ENCODE measurements around the gene PCNX2.

PCNX2 gene

DNA sequence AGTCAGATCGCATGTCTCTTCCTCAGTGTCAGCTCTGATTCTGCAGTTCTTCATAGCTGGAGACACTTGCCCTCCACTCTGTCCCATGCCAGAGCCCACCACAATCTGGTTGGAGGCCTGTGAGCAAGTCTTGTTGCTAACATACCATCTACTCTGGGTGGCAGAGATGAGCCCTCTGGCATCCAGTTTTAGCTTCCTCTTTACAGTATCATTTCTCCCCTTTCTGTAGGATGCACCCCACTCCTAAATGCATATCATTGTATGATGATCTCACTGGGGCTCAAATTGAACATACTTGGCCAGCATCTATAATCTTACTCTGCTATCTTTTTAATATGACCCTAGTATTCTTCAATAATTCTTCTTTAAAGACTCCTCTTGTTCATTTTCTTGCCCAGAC lies 16.9 kb downstream of the PCNX2 start:
- Histone ChIP-seq H3K27ac (ENCODE audit: poor library complexity, severe bottlenecking) (no peak overlapping the region), H3K9me3 (ENCODE audit: severe bottlenecking) (no peaks in the 10 kb centered on the region), H3K27me3 (ENCODE audit: insufficient read depth, poor library complexity, severe bottlenecking) (no peaks in the 10 kb centered on the region), H3K4me1 (ENCODE audit: insufficient read depth, poor library complexity, severe bottlenecking) (no peaks in the 10 kb centered on the region), H3K36me3 (ENCODE audit: low read depth) (0 out of 2 replicates have a peak, but pooled peaks cover 5% of the 10 kb centered on the region), H3K4me3 (ENCODE audit: severe bottlenecking) (no peak overlapping the region)
- no peak for TF ChIP-seq CTCF (IDR thresholded peaks at IDR 0.05; ENCODE audit: poor library complexity, severe bottlenecking)
- no peak for ATAC-seq (ENCODE audit: low read depth)
- DNase-seq (ENCODE audit: low spot score): no peak

GRCh38 chr1:233277637-233278606 lies 17.6 kb downstream of the PCNX2 start:
- DNase-seq (ENCODE audit: low spot score) (no peak), ATAC-seq (ENCODE audit: low read depth) (no peak)
- 0 out of 2 replicates have a peak, but pooled peaks cover 5% of the 10 kb centered on the region for H3K36me3 ChIP-seq (ENCODE audit: low read depth)
- no peaks in the 10 kb centered on the region for H3K9me3 ChIP-seq (ENCODE audit: severe bottlenecking)
- H3K4me3 ChIP-seq (ENCODE audit: severe bottlenecking): no peak overlapping the region
- no peak for TF ChIP-seq CTCF (IDR thresholded peaks at IDR 0.05; ENCODE audit: poor library complexity, severe bottlenecking)
- no peak overlapping the region for H3K27ac ChIP-seq (ENCODE audit: poor library complexity, severe bottlenecking)
- H3K27me3 ChIP-seq (ENCODE audit: insufficient read depth, poor library complexity, severe bottlenecking): no peaks in the 10 kb centered on the region
- H3K4me1 ChIP-seq (ENCODE audit: insufficient read depth, poor library complexity, severe bottlenecking): no peaks in the 10 kb centered on the region

DNA sequence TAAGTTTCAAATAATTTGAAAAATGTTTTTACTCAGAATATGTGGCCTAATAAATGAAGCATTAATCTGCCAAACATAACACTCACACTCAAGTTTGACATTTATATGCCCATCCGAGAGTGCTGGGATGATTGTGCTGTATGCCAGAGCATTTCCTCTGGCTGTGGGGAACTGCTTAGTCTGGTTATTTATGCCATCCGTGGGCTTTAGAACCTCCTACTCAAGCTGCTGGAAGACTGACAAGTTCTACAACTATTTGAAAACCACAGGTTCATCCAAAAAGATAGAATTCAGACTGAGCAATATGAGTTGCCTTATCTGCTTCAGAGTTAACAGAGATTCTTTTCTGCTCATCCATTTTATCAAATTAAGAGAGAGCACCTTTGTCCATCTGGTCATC lies 25.9 kb downstream of the PCNX2 start:
- H3K27me3 ChIP-seq (ENCODE audit: insufficient read depth, poor library complexity, severe bottlenecking): no peaks in the 10 kb centered on the region
- DNase-seq (ENCODE audit: low spot score) (no peak), ATAC-seq (ENCODE audit: low read depth) (no peak)
- H3K36me3 ChIP-seq (ENCODE audit: low read depth): peaks cover 7% of the 10 kb centered on the region; the same call in 1 of the 2 replicates
- TF ChIP-seq CTCF (IDR thresholded peaks at IDR 0.05; ENCODE audit: poor library complexity, severe bottlenecking): no peak
- H3K27ac ChIP-seq (ENCODE audit: poor library complexity, severe bottlenecking): no peak overlapping the region
- H3K4me1 ChIP-seq (ENCODE audit: insufficient read depth, poor library complexity, severe bottlenecking): no peaks in the 10 kb centered on the region
- H3K9me3 ChIP-seq (ENCODE audit: severe bottlenecking): no peaks in the 10 kb centered on the region
- H3K4me3 ChIP-seq (ENCODE audit: severe bottlenecking): no peak overlapping the region

DNA sequence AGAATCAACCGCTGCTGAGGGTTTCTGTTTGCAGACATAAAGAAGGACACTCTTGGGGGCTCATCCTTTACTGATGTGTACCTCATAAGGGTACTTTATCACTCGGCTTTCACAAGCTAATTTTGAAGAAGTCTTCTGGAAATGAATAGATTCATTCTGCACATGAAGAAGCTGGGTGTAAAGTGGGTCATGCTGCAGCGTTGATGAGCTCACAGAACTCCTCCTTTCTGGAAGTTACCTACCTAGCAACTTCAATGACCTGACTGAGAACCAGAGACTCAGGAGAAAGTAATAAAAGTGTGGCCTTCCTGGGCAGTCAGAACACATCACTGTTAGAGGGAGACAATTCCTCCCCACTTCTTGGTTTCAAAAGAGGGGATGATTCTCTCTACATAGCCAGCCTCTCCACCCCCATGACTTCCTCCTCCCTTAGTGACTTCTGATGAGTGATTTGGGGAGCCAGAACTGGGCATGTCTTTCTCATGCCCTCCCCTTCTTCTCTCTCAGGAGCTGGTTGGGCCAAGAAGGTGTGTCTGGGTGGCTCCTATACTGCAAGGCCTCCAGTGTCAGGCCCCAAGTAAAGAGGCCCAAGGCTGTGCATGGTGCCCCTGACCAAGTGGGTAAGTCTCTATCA lies 27.0 kb downstream of the PCNX2 start:
- no peak for TF ChIP-seq CTCF (IDR thresholded peaks at IDR 0.05; ENCODE audit: poor library complexity, severe bottlenecking)
- ATAC-seq (ENCODE audit: low read depth): no peak
- Histone ChIP-seq H3K36me3 (ENCODE audit: low read depth) (peaks cover 7% of the 10 kb centered on the region; the same call in 1 of the 2 replicates), H3K4me1 (ENCODE audit: insufficient read depth, poor library complexity, severe bottlenecking) (no peaks in the 10 kb centered on the region), H3K4me3 (ENCODE audit: severe bottlenecking) (no peak overlapping the region), H3K27me3 (ENCODE audit: insufficient read depth, poor library complexity, severe bottlenecking) (no peaks in the 10 kb centered on the region), H3K9me3 (ENCODE audit: severe bottlenecking) (no peaks in the 10 kb centered on the region), H3K27ac (ENCODE audit: poor library complexity, severe bottlenecking) (no peak overlapping the region)
- DNase-seq (ENCODE audit: low spot score): no peak

Measured in RWPE2 (cell line).